DND-41 (cell line): ENCODE results near the gene TTF1.
A peak's percentile ranks its signal among the peaks of the same experiment; 100 is the strongest.

Experiments used
- ATAC-seq: fragments of 200-7000 bp; cut with Tn5 transposase; 3 replicates; pipeline ENCODE4 v1.9.1; 2021; ENCODE audit warnings: low read depth; ENCODE audit not compliant: insufficient read depth
- DNase-seq: peaks from one replicate; pipeline ENCODE4 v3.0.0-alpha.2; 2020
- H2AFZ ChIP-seq: 2 replicates; pipeline ENCODE4 v1.6.0; 2012; ENCODE audit warnings: low read depth, low read length
- H3K27ac ChIP-seq: 2 replicates; pipeline ENCODE4 v1.5.1; 2012; ENCODE audit warnings: low read length, inconsistent platforms
- H3K27me3 ChIP-seq: fragments of 200-600 bp; sonication (generic); 2 replicates; pipeline ENCODE4 v1.6.0; 2012; ENCODE audit warnings: low read length, mild to moderate bottlenecking, inconsistent platforms; ENCODE audit not compliant: insufficient read depth, poor library complexity
- H3K36me3 ChIP-seq: 2 replicates; pipeline ENCODE4 v1.5.1; 2012; ENCODE audit warnings: low read length, inconsistent platforms; ENCODE audit not compliant: insufficient read depth
- H3K4me1 ChIP-seq: 2 replicates; pipeline ENCODE4 v1.5.1; 2012; ENCODE audit warnings: mild to moderate bottlenecking, low read length; ENCODE audit not compliant: insufficient read depth
- H3K4me2 ChIP-seq: 2 replicates; pipeline ENCODE4 v1.6.0; 2012; ENCODE audit warnings: mild to moderate bottlenecking, moderate library complexity, low read length, inconsistent platforms; ENCODE audit not compliant: insufficient read depth
- H3K4me3 ChIP-seq, 2 experiments: fragments of 200-600 bp in 1 of 2; shearing (Covaris generic) in 1 of 2; 2 replicates each; pipeline ENCODE4 v1.5.1; 2012 to 2016; ENCODE audit warnings: inconsistent platforms in 2 of 2, low read length in 2 of 2, mild to moderate bottlenecking in 2 of 2, low read depth in 1 of 2, moderate library complexity in 1 of 2
- H3K79me2 ChIP-seq: 2 replicates; pipeline ENCODE4 v1.6.0; 2012; ENCODE audit warnings: low read length, inconsistent platforms; ENCODE audit not compliant: insufficient read depth
- H3K9ac ChIP-seq: 2 replicates; pipeline ENCODE4 v1.6.0; 2012; ENCODE audit warnings: low read depth, mild to moderate bottlenecking, inconsistent platforms, low read length, moderate library complexity
- H3K9me3 ChIP-seq: 2 replicates; pipeline ENCODE4 v1.5.1; 2012; ENCODE audit warnings: low read length, moderate library complexity, mild to moderate bottlenecking, inconsistent platforms; ENCODE audit not compliant: insufficient read depth, severe bottlenecking
- H4K20me1 ChIP-seq: 2 replicates; pipeline ENCODE4 v1.6.0; 2012; ENCODE audit warnings: low read length; ENCODE audit not compliant: insufficient read depth
- EZH2 ChIP-seq: IDR thresholded peaks from 3 replicates; pipeline ENCODE4 v1.6.1; 2012; ENCODE audit warnings: borderline replicate concordance, low read depth, mild to moderate bottlenecking, moderate library complexity, low read length, inconsistent platforms; ENCODE audit not compliant: severe bottlenecking
- TF ChIP-seq, protein P1 (sequence below): IDR thresholded peaks from 2 replicates; pipeline ENCODE4 v1.5.1; 2012; ENCODE audit warnings: borderline replicate concordance, low read length, moderate library complexity, mild to moderate bottlenecking; ENCODE audit not compliant: poor library complexity, severe bottlenecking; ENCODE audit errors: extremely low read depth

TTF1 gene

DNA sequence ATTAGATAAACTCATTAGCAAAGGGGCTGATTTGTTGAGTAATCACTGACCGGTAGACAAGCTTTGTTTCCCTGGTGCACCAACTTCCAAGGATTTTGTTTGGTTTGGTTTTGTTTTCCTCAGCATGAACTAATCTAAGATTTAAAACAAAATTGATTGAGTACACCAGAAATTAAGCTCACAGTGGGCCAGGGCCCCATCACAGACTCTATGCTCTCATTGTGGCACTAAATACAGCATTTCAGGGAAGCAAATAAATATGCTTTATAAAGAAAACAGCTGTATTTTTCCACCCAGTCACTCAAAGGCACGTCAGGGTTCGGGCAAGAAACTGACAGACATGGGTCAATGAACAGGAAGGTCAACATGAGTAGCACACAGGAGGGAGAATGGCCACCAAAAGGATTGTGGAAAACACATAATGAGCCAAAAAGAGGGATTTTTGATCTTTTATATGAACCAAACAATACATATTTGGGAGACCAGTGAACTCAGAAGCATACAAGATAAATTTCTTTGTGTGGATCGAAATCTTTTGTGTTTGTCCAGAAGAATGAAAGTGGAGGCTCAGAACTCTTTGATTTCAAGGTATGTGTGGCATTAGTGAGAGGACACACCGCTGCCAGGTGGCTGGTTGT, 12.2 kb upstream of the TTF1 start:
- no peak overlapping the region for H3K9ac ChIP-seq
- no peak overlapping the region for H2AFZ ChIP-seq
- H3K79me2 ChIP-seq: no peaks in the 10 kb centered on the region
- H3K4me2 ChIP-seq: no peak overlapping the region
- no peaks in the 10 kb centered on the region; the same call in 1 of the 2 replicates for H4K20me1 ChIP-seq
- H3K4me1 ChIP-seq: no peaks in the 10 kb centered on the region
- no peaks in the 10 kb centered on the region for H3K9me3 ChIP-seq
- TF ChIP-seq, protein P1, sequence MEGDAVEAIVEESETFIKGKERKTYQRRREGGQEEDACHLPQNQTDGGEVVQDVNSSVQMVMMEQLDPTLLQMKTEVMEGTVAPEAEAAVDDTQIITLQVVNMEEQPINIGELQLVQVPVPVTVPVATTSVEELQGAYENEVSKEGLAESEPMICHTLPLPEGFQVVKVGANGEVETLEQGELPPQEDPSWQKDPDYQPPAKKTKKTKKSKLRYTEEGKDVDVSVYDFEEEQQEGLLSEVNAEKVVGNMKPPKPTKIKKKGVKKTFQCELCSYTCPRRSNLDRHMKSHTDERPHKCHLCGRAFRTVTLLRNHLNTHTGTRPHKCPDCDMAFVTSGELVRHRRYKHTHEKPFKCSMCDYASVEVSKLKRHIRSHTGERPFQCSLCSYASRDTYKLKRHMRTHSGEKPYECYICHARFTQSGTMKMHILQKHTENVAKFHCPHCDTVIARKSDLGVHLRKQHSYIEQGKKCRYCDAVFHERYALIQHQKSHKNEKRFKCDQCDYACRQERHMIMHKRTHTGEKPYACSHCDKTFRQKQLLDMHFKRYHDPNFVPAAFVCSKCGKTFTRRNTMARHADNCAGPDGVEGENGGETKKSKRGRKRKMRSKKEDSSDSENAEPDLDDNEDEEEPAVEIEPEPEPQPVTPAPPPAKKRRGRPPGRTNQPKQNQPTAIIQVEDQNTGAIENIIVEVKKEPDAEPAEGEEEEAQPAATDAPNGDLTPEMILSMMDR: no peak
- no peak for TF ChIP-seq EZH2
- ATAC-seq: no peak
- H3K27ac ChIP-seq: no peak overlapping the region
- DNase-seq: no peak
- peaks cover 29% of the 10 kb centered on the region for H3K27me3 ChIP-seq
- no peak overlapping the region for H3K4me3 ChIP-seq
- H3K36me3 ChIP-seq: no peaks in the 10 kb centered on the region

DNA sequence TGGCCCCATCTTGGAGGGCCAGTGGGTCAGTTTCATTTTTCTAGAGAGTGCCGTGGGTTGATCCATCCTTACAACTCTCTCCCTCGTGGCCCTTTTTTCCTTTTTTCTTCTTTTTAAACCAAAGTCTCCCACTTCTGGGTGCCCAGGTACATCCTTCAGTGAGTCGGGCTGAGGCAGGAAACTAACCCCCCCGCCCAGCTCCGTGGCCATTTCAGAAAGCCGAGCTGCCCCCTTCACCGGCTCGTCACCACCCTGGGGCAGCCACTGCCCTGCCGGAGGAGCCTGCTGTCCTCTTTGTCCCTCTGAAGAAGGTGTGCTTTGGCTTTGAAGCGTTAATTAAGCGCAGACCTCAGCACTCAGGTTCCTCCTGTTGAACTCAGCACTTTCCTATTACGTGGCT, 8.5 kb upstream of the TTF1 start:
- Histone ChIP-seq H2AFZ (no peak overlapping the region), H3K36me3 (no peaks in the 10 kb centered on the region), H3K4me3 (no peak overlapping the region), H3K4me1 (peaks cover 10% of the 10 kb centered on the region), H3K27me3 (peaks cover 40% of the 10 kb centered on the region), H3K4me2 (no peak overlapping the region), H4K20me1 (no peaks in the 10 kb centered on the region; the same call in 1 of the 2 replicates), H3K27ac (no peak overlapping the region), H3K9me3 (no peaks in the 10 kb centered on the region), H3K9ac (no peak overlapping the region), H3K79me2 (no peaks in the 10 kb centered on the region)
- no peak for DNase-seq
- TF ChIP-seq, protein P1: no peak
- peak; percentile 38 for TF ChIP-seq EZH2
- no peak for ATAC-seq

DNA sequence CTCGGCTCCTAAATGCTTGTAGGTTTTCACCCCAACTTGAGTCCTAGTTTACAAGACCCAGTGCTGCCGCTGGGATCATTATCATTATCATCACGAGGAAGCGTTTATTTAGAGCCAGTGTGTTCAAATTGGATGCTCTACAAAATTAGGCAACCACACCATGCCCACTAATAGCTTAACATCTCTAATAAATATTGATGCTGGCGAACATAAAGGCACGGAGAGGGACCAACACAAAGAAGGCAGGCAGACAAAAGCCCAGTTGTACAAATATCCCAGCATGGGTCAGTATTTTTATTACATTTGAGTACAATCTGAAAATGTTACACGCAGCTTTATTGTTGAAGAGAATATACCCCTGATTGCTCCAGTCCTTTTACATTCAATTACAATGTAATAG, 8.1 kb upstream of the TTF1 start:
- Histone ChIP-seq H4K20me1 (no peaks in the 10 kb centered on the region; the same call in 1 of the 2 replicates), H3K27ac (no peak overlapping the region), H3K9ac (no peak overlapping the region), H2AFZ (no peak overlapping the region), H3K79me2 (no peaks in the 10 kb centered on the region), H3K27me3 (peaks cover 40% of the 10 kb centered on the region), H3K9me3 (no peaks in the 10 kb centered on the region), H3K36me3 (no peaks in the 10 kb centered on the region), H3K4me1 (peaks cover 10% of the 10 kb centered on the region), H3K4me2 (no peak overlapping the region), H3K4me3 (no peak overlapping the region)
- TF ChIP-seq, protein P1: no peak
- TF ChIP-seq EZH2: no peak
- DNase-seq (no peak), ATAC-seq (no peak)
